ENCODE measurements around the gene SAMHD1. TPM values are rescaled to one million over a fixed set of nuclear protein-coding genes. Genes with fewer than 3 reads are reported as not detected.

Gene SAMHD1
- total and polyA plus RNA-seq, 2 of the 8 experiments (the other 6 are each of a cell fraction or from before 2014, with no cell fraction given), result 22.0 to 37.1 TPM

GRCh38 chr20:36890586-36890985 lies 60.9 kb downstream of the SAMHD1 start:
- no peak for DNase-seq (ENCODE audit: low read depth in 1 of 2, low spot score in 2 of 2)
- no peak overlapping the region for H3K23ac ChIP-seq (ENCODE audit: insufficient read length)
- H2BK5ac ChIP-seq (ENCODE audit: low read depth, low read length), result no peak overlapping the region
- no peak overlapping the region for H3K14ac ChIP-seq (ENCODE audit: insufficient read length)
- no peak overlapping the region for H3K9ac ChIP-seq (replicated peaks in 1 of 4; ENCODE audit: extremely low read depth in 1 of 4, low read depth in 3 of 4, low read length in 3 of 4)
- no peak overlapping the region for H2BK15ac ChIP-seq (ENCODE audit: low read length)
- peaks cover 0 to 29% (median 6%) of the 10 kb centered on the region in 4 experiments; a peak in 5 of 8 replicates for H3K36me3 ChIP-seq (ENCODE audit: control insufficient read depth in 2 of 4, insufficient read depth in 4 of 4, low read length in 3 of 4)
- no peaks in the 10 kb centered on the region for H3K79me2 ChIP-seq (ENCODE audit: control insufficient read depth in 1 of 2, insufficient read depth in 2 of 2, low read length in 2 of 2)
- H2BK120ac ChIP-seq (replicated peaks; ENCODE audit: low read depth, low read length), result no peak overlapping the region
- no peak overlapping the region for H4K5ac ChIP-seq (ENCODE audit: insufficient read length, low read depth, low read length)
- no peak overlapping the region for H2BK12ac ChIP-seq (ENCODE audit: low read depth, low read length)
- H4K91ac ChIP-seq (replicated peaks; ENCODE audit: insufficient read length, low read length), result no peak overlapping the region
- H2AFZ ChIP-seq (ENCODE audit: low read length), result no peak overlapping the region
- H3K4me2 ChIP-seq (ENCODE audit: insufficient read depth in 1 of 2, low read depth in 2 of 2, low read length in 2 of 2), result no peak overlapping the region
- WGBS, 2 experiments (ENCODE audit: extremely low coverage in 1 of 2, insufficient coverage in 1 of 2, insufficient read length in 1 of 2, insufficient replicate concordance in 2 of 2, low coverage in 1 of 2, low lambda C conversion rate in 2 of 2, missing lambda C conversion rate in 1 of 2), result 86% methylated on average over 9 of the region's 9 CpGs; no CpG with 5 or more reads in 1 of the 2 experiments
- no peak for FAIRE-seq
- no peak overlapping the region for H4K8ac ChIP-seq (ENCODE audit: extremely low read depth, insufficient read depth, low read length)
- no peaks in the 10 kb centered on the region for H3K9me3 ChIP-seq (ENCODE audit: insufficient read depth in 2 of 2, low read depth in 1 of 2, low read length in 1 of 2)
- no peak overlapping the region for H3K18ac ChIP-seq (ENCODE audit: extremely low read depth, low read length)
- H3K4me1 ChIP-seq (replicated peaks in 1 of 4; ENCODE audit: control insufficient read depth in 3 of 4, insufficient read depth in 4 of 4, low read length in 3 of 4), result peaks cover 4 to 12% (median 7%) of the 10 kb centered on the region in 4 experiments
- no peaks in the 10 kb centered on the region for H4K20me1 ChIP-seq (replicated peaks in 1 of 2; ENCODE audit: control insufficient read depth in 1 of 2, insufficient read depth in 2 of 2, low read length in 2 of 2)
- no peaks in the 10 kb centered on the region for H3K79me1 ChIP-seq (ENCODE audit: low read depth, low read length)
- H2AK5ac ChIP-seq (ENCODE audit: low read depth, low read length), result no peak overlapping the region
- no peak overlapping the region for H3K4me3 ChIP-seq (ENCODE audit: extremely low read depth in 1 of 4, insufficient read depth in 2 of 4, low read depth in 3 of 4, low read length in 4 of 4)
- ChIA-PET POLR2A (ENCODE audit: partially characterized antibody) (no interaction called here), CTCF (ENCODE audit: partially characterized antibody) (no interaction called here)
- H3K23me2 ChIP-seq (ENCODE audit: low read depth, low read length), result no peaks in the 10 kb centered on the region
- no peak overlapping the region for H3K27ac ChIP-seq (ENCODE audit: low read depth, low read length)
- no peak overlapping the region for H3K56ac ChIP-seq (replicated peaks; ENCODE audit: insufficient read length, low read depth, low read length)
- no peak overlapping the region for H2BK20ac ChIP-seq (ENCODE audit: low read length)
- no peak overlapping the region for H3K4ac ChIP-seq (replicated peaks; ENCODE audit: insufficient read length, low read depth, low read length)
- H3K27me3 ChIP-seq (replicated peaks in 1 of 4; ENCODE audit: control insufficient read depth in 3 of 4, extremely low read depth in 1 of 4, insufficient read depth in 3 of 4, low read length in 3 of 4), result no peaks in the 10 kb centered on the region
- TF ChIP-seq JUN (IDR thresholded peaks at IDR 0.05; ENCODE audit: low read depth, low read length) (no peak), USF2 (IDR thresholded peaks at IDR 0.05; ENCODE audit: low read length) (no peak), EGR1 (IDR thresholded peaks at IDR 0.05; ENCODE audit: borderline replicate concordance, low read depth, low read length) (no peak), BCL11A (IDR thresholded peaks at IDR 0.05; ENCODE audit: low read depth in 2 of 2, low read length in 2 of 2) (no peak), SIX5 (IDR thresholded peaks at IDR 0.05; ENCODE audit: low read depth, low read length) (no peak), HDAC2 (IDR thresholded peaks at IDR 0.05; ENCODE audit: borderline replicate concordance in 1 of 2, low read depth in 2 of 2, low read length in 2 of 2) (no peak), CHD2 (IDR thresholded peaks at IDR 0.05; ENCODE audit: low read length) (no peak), CEBPB (IDR thresholded peaks at IDR 0.05; ENCODE audit: low read depth, low read length) (no peak), TAF7 (optimal IDR thresholded peaks at IDR 0.05; ENCODE audit: borderline replicate concordance, low read depth, low read length) (no peak), RFX5 (IDR thresholded peaks at IDR 0.05; ENCODE audit: borderline replicate concordance, low read depth, low read length) (no peak), KDM5A (IDR thresholded peaks at IDR 0.05; ENCODE audit: low read length) (no peak), HDAC6 (IDR thresholded peaks at IDR 0.05; ENCODE audit: low read depth, low read length) (no peak), CTBP2 (IDR thresholded peaks at IDR 0.05; ENCODE audit: borderline replicate concordance, insufficient read depth, insufficient read length, low read length) (no peak), KDM1A (IDR thresholded peaks at IDR 0.05; ENCODE audit: borderline replicate concordance, low read length) (no peak)
